AG04450 (cell line): Measurements from ENCODE around the gene TTC28. TPM values are rescaled to one million over a fixed set of nuclear protein-coding genes. Genes with fewer than 3 reads are reported as not detected.

Source experiments
- CTCF ChIA-PET: fragments of 300-600, 350-600 bp; formaldehyde crosslinking; extraction: SDS; loops from one replicate; lab custom pipeline; 2022; ENCODE audit warnings: antibody characterized with exemption, inconsistent platforms; lab: Charles Lee
- POLR2A ChIA-PET: fragments of 350-600 bp; formaldehyde crosslinking; extraction: SDS; loops from one replicate; lab custom pipeline; 2021; ENCODE audit warnings: antibody characterized with exemption, inconsistent platforms; lab: Yijun Ruan, JAX
- DNase-seq: peaks from one replicate; pipeline ENCODE4 v3.0.0-alpha.2; 2011; ENCODE audit warnings: low read depth, low spot score
- H3K27ac ChIP-seq: one replicate; pipeline ENCODE4 v1.5.1; 2012; ENCODE audit warnings: low read depth, low read length, control low read depth
- H3K27me3 ChIP-seq: one replicate; pipeline ENCODE4 v1.6.0; 2012; ENCODE audit warnings: low read length; ENCODE audit not compliant: control insufficient read depth, insufficient read depth
- H3K4me3 ChIP-seq: 2 replicates; pipeline ENCODE4 v1.5.1; 2011; ENCODE audit warnings: mild to moderate bottlenecking, low read depth, low read length, control low read depth
- H3K9me3 ChIP-seq: 2 replicates; pipeline ENCODE4 v1.5.1; 2012; ENCODE audit warnings: low read length; ENCODE audit not compliant: control insufficient read depth, insufficient read depth
- polyA plus RNA-seq: library from polyadenylated mRNA; depleted of rRNA; stranded (reverse); fragments of >200 nt; gene quantifications from 2 replicates; pipeline ENCODE4 v1.2.3, GENCODE V29; 2011
- TF ChIP-seq, protein P1 (sequence below): IDR thresholded peaks from 2 replicates; pipeline ENCODE4 v1.5.1; 2011; ENCODE audit warnings: low read depth, low read length, control low read depth, inconsistent platforms

TTC28 gene
- polyA plus RNA-seq, 1 experiment, result 11.2 TPM

DNA sequence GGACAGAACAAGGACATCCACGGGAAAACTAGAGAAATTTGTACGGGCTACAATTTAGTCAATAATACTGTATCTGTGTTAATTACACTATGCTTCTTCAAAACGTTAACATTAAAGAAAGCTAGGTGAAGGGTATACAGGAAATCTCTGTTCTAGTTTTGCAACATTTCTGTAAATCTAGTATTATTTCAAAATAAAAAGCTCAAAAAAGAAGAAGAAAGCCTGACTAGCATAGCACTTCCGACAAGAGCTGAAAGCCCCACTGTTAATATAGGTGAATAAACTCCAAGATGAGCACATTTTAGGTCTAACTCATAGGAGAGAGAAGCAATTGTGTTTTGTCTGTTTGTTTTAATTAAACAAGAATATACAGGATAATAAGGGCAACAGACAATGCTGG, 299.7 kb downstream of the TTC28 start:
- no peak overlapping the region for H3K27ac ChIP-seq
- TF ChIP-seq, protein P1, sequence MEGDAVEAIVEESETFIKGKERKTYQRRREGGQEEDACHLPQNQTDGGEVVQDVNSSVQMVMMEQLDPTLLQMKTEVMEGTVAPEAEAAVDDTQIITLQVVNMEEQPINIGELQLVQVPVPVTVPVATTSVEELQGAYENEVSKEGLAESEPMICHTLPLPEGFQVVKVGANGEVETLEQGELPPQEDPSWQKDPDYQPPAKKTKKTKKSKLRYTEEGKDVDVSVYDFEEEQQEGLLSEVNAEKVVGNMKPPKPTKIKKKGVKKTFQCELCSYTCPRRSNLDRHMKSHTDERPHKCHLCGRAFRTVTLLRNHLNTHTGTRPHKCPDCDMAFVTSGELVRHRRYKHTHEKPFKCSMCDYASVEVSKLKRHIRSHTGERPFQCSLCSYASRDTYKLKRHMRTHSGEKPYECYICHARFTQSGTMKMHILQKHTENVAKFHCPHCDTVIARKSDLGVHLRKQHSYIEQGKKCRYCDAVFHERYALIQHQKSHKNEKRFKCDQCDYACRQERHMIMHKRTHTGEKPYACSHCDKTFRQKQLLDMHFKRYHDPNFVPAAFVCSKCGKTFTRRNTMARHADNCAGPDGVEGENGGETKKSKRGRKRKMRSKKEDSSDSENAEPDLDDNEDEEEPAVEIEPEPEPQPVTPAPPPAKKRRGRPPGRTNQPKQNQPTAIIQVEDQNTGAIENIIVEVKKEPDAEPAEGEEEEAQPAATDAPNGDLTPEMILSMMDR, result no peak
- H3K4me3 ChIP-seq, result no peak overlapping the region
- ChIA-PET POLR2A (no interaction called here), CTCF (interaction anchor here (0.9 kb wide), 1 partner anchor 57 kb away, joined by 3 read pairs; no protein-coding TSS in a partner anchor)
- H3K9me3 ChIP-seq, result no peaks in the 10 kb centered on the region
- no peak for DNase-seq
- no peaks in the 10 kb centered on the region for H3K27me3 ChIP-seq

GRCh38 chr22:28379075-28379779, 300.4 kb downstream of the TTC28 start:
- TF ChIP-seq, protein P1, result no peak
- Histone ChIP-seq H3K27ac (no peak overlapping the region), H3K4me3 (no peak overlapping the region), H3K9me3 (no peaks in the 10 kb centered on the region), H3K27me3 (no peaks in the 10 kb centered on the region)
- ChIA-PET CTCF (interaction anchor here (0.9 kb wide), 1 partner anchor 58 kb away, joined by 3 read pairs; no protein-coding TSS in a partner anchor), POLR2A (no interaction called here)
- DNase-seq, result no peak

DNA sequence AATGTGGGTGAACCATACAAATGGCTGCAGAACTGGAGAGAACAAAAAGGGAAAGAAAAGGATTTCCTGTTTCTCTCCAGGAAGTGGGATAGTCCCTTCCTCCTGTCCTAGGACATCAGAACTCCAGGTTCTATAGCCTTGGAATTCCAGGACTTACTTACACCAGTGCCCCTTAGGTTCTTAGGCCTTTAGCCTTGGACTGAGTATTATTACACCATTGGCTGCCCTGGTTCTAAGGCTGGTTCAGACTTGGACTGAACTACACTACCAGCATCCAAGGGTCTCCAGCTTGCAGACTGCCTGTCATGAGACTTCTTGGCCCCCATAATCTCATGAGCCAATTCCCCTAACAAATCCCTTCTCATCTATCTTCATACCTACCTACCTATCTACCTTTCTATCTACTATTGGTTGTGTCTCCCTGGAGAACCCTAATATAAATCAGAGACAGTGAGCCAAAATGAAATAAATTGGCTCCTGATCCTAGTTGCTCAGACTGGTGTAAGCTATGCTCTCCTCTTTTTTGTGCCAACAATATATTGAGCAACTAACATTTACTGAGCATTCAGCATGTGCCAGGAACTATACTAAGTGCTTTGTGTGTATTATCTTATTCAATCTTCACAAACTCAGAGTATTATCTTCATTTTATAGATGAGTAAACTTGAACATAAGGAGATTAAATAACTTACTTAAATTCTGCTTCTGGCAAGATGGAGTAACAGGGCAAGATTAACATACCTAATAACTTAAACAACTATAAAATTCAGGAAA, 303.7 kb downstream of the TTC28 start:
- Histone ChIP-seq H3K4me3 (no peak overlapping the region), H3K27me3 (no peaks in the 10 kb centered on the region), H3K9me3 (no peaks in the 10 kb centered on the region), H3K27ac (no peak overlapping the region)
- ChIA-PET POLR2A (no interaction called here), CTCF (no interaction called here)
- no peak for DNase-seq
- TF ChIP-seq, protein P1, result no peak

DNA sequence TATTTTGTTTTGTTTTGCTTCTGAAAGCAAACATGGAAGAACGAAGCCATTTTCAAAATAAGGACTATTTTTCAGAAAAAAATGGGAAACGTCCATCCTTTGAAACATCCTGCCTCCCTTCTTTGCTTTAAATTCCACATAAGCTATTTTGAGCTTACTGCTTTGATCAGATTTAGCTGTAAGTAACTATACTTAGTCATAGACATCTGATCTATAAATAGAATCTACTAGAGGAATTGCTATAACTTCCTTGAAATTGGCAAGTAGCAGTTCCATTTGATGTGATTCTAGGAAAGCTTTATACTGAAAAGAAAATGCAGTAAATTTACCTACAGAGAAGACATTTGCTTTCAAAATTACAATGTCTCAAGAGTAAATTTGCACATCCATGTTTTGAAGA, 305.8 kb downstream of the TTC28 start:
- no peak overlapping the region for H3K4me3 ChIP-seq
- H3K27ac ChIP-seq, result no peak overlapping the region
- POLR2A ChIA-PET, result no interaction called here
- no peaks in the 10 kb centered on the region for H3K9me3 ChIP-seq
- H3K27me3 ChIP-seq, result no peaks in the 10 kb centered on the region
- CTCF ChIA-PET, result interaction anchor here (1.0 kb wide), 1 partner anchor 322 kb away, joined by 4 read pairs; no protein-coding TSS in a partner anchor
- no peak for DNase-seq
- TF ChIP-seq, protein P1, result no peak

GRCh38 chr22:28369854-28370253, 309.8 kb downstream of the TTC28 start:
- Histone ChIP-seq H3K9me3 (no peaks in the 10 kb centered on the region), H3K27me3 (no peaks in the 10 kb centered on the region), H3K4me3 (no peak overlapping the region), H3K27ac (no peak overlapping the region)
- ChIA-PET POLR2A (no interaction called here), CTCF (no interaction called here)
- no peak for DNase-seq
- TF ChIP-seq, protein P1, result no peak
